MM.1S (cell line): Measurements from ENCODE around the gene DMRTA2.

ENCODE experiments used
- CTCF ChIP-seq: fragments of 300-600 bp; sonication (generic); IDR thresholded peaks from 2 replicates; pipeline ENCODE4 v1.5.1; 2016; ENCODE audit warnings: antibody characterized with exemption, low read length, mixed read lengths
- EZH2 ChIP-seq: fragments of 300-600 bp; sonication (generic); optimal IDR thresholded peaks from 2 replicates; pipeline ENCODE3; 2017; ENCODE audit warnings: low read depth, mild to moderate bottlenecking, antibody characterized with exemption, low read length, mixed read lengths
- EZH2phosphoT487 ChIP-seq: fragments of 300-600 bp; sonication (generic); IDR thresholded peaks from 2 replicates; pipeline ENCODE4 v1.6.1; 2018; ENCODE audit warnings: antibody characterized with exemption, low read length

GRCh38 chr1:50378770-50379169 lies 44.5 kb downstream of the DMRTA2 start:
- TF ChIP-seq CTCF = no peak
- TF ChIP-seq EZH2 = no peak
- TF ChIP-seq EZH2phosphoT487 = no peak
